HEK293 (cell line): ENCODE data around the gene PLEKHH3.

Experiments
- FEZF1 ChIP-seq: fragments of 450-650 bp; formaldehyde crosslinking; IDR thresholded peaks from 2 replicates; pipeline ENCODE4 v1.5.1; 2016; ENCODE audit warnings: missing biosample characterization, missing genetic modification characterization
- IKZF3 ChIP-seq: fragments of 450-650 bp; IDR thresholded peaks from 2 replicates; pipeline ENCODE4 v1.5.0; 2018; ENCODE audit warnings: missing biosample characterization, mild to moderate bottlenecking, missing genetic modification characterization, moderate library complexity
- KLF9 ChIP-seq: fragments of 450-650 bp; formaldehyde crosslinking; IDR thresholded peaks from 2 replicates; pipeline ENCODE4 v1.5.1; 2016; ENCODE audit warnings: missing biosample characterization, missing genetic modification characterization, low read depth
- RBAK ChIP-seq: fragments of 450-650 bp; formaldehyde crosslinking; IDR thresholded peaks from 2 replicates; pipeline ENCODE4 v1.5.1; 2016; ENCODE audit warnings: missing biosample characterization, missing genetic modification characterization
- SCRT1 ChIP-seq: fragments of 450-650 bp; formaldehyde crosslinking; IDR thresholded peaks from 2 replicates; pipeline ENCODE4 v1.5.1; 2016; ENCODE audit warnings: missing biosample characterization, missing genetic modification characterization, borderline replicate concordance
- ZNF114 ChIP-seq: fragments of 450-650 bp; formaldehyde crosslinking; IDR thresholded peaks from 2 replicates; pipeline ENCODE4 v1.5.0; 2017; ENCODE audit warnings: missing biosample characterization, missing genetic modification characterization
- ZNF121 ChIP-seq: fragments of 450-650 bp; formaldehyde crosslinking; IDR thresholded peaks from 2 replicates; pipeline ENCODE4 v1.5.1; 2016; ENCODE audit warnings: missing biosample characterization, missing genetic modification characterization
- ZNF155 ChIP-seq: fragments of 450-650 bp; formaldehyde crosslinking; IDR thresholded peaks from 2 replicates; pipeline ENCODE4 v1.5.1; 2016; ENCODE audit warnings: missing biosample characterization, missing genetic modification characterization
- ZNF157 ChIP-seq: fragments of 450-650 bp; formaldehyde crosslinking; IDR thresholded peaks from 2 replicates; pipeline ENCODE4 v1.5.1; 2016; ENCODE audit warnings: missing biosample characterization, missing genetic modification characterization
- ZNF18 ChIP-seq: fragments of 450-650 bp; formaldehyde crosslinking; IDR thresholded peaks from 2 replicates; pipeline ENCODE4 v1.5.1; 2016; ENCODE audit warnings: missing biosample characterization, missing genetic modification characterization
- ZNF221 ChIP-seq: fragments of 450-650 bp; formaldehyde crosslinking; IDR thresholded peaks from 2 replicates; pipeline ENCODE4 v1.5.1; 2017; ENCODE audit warnings: missing biosample characterization, missing genetic modification characterization, borderline replicate concordance
- ZNF23 ChIP-seq: fragments of 450-650 bp; formaldehyde crosslinking; IDR thresholded peaks from 2 replicates; pipeline ENCODE4 v1.5.1; 2016; ENCODE audit warnings: missing biosample characterization, missing genetic modification characterization, borderline replicate concordance
- ZNF311 ChIP-seq: fragments of 450-650 bp; formaldehyde crosslinking; IDR thresholded peaks from 2 replicates; pipeline ENCODE4 v1.5.1; 2017; ENCODE audit warnings: missing biosample characterization, missing genetic modification characterization, borderline replicate concordance
- ZNF398 ChIP-seq: fragments of 450-650 bp; formaldehyde crosslinking; IDR thresholded peaks from 2 replicates; pipeline ENCODE4 v1.5.1; 2017; ENCODE audit warnings: missing biosample characterization, missing genetic modification characterization
- ZNF560 ChIP-seq: fragments of 450-650 bp; formaldehyde crosslinking; IDR thresholded peaks from 2 replicates; pipeline ENCODE4 v1.5.1; 2017; ENCODE audit warnings: missing biosample characterization, missing genetic modification characterization, borderline replicate concordance
- ZNF600 ChIP-seq: fragments of 450-650 bp; formaldehyde crosslinking; IDR thresholded peaks from 2 replicates; pipeline ENCODE4 v1.5.1; 2016; ENCODE audit warnings: missing biosample characterization, missing genetic modification characterization
- ZNF624 ChIP-seq: fragments of 450-650 bp; formaldehyde crosslinking; IDR thresholded peaks from 2 replicates; pipeline ENCODE4 v1.5.1; 2017; ENCODE audit warnings: missing biosample characterization, missing genetic modification characterization
- ZNF776 ChIP-seq: fragments of 450-650 bp; formaldehyde crosslinking; IDR thresholded peaks from 2 replicates; pipeline ENCODE4 v1.5.0; 2017; ENCODE audit warnings: missing biosample characterization, missing genetic modification characterization, borderline replicate concordance
- ZNF791 ChIP-seq: fragments of 450-650 bp; formaldehyde crosslinking; IDR thresholded peaks from 2 replicates; pipeline ENCODE4 v1.5.1; 2016; ENCODE audit warnings: missing biosample characterization, missing genetic modification characterization
- ZSCAN4 ChIP-seq: fragments of 450-650 bp; formaldehyde crosslinking; IDR thresholded peaks from 2 replicates; pipeline ENCODE4 v1.5.1; 2017; ENCODE audit warnings: missing biosample characterization, missing genetic modification characterization
- ZXDB ChIP-seq: fragments of 450-650 bp; formaldehyde crosslinking; IDR thresholded peaks from 2 replicates; pipeline ENCODE4 v1.5.1; 2016; ENCODE audit warnings: missing biosample characterization, missing genetic modification characterization
- TF ChIP-seq, protein P1 (sequence below): fragments of 450-650 bp; formaldehyde crosslinking; IDR thresholded peaks from 2 replicates; pipeline ENCODE4 v1.5.1; 2016; ENCODE audit warnings: missing biosample characterization, missing genetic modification characterization
- TF ChIP-seq, protein P2 (sequence below): fragments of 450-650 bp; formaldehyde crosslinking; IDR thresholded peaks from 2 replicates; pipeline ENCODE4 v1.5.1; 2016; ENCODE audit warnings: missing biosample characterization, missing genetic modification characterization
- TF ChIP-seq, protein P3 (sequence below): fragments of 450-650 bp; formaldehyde crosslinking; IDR thresholded peaks from 2 replicates; pipeline ENCODE4 v1.5.1; 2016; ENCODE audit warnings: missing biosample characterization, missing genetic modification characterization
- TF ChIP-seq, protein P4 (sequence below): fragments of 450-650 bp; formaldehyde crosslinking; IDR thresholded peaks from 2 replicates; pipeline ENCODE4 v1.5.1; 2016; ENCODE audit warnings: missing biosample characterization, missing genetic modification characterization

Gene PLEKHH3

DNA sequence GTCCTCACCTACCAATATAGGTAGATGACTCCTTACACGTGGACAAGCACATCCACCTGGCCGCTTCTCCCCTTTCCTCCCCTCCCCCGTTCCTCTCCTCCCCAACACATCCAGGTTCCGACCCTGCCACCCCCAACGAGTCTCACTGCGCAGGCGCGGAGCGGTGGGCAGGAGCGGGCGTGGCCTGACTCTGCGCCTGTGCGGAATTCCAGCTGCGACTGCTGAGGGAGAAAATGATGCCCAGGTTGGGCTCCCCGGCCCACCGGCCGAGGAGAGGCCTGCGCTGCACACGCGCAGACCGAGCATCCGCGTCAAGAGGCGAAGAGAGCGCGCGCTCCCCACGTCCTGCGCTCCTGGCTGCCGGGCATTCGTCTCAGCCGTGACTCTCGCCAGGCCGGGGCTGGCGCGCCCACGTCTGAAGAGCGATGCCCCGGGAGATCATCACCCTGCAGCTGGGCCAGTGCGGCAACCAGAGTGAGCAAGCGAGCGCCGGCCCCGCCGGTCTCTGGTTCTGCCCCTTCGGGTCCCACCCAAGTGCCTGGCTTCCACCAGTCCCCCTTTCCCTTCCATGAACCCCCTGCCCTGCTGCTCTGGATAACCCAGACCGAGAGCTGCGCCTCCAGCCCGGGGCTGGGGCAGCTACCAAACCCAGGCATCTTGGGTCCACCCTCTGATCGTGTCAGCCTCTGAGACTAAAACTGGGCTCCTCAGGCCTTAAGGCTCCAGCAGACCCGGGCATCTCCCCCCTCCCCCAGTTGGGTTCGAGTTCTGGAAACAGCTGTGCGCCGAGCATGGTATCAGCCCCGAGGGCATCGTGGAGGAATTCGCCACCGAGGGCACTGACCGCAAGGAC is 17.5 kb downstream of the PLEKHH3 start, which contains the start of gene TUBG2 (continued):
- peak; percentile 77 for TF ChIP-seq ZNF398
- TF ChIP-seq, protein P1, sequence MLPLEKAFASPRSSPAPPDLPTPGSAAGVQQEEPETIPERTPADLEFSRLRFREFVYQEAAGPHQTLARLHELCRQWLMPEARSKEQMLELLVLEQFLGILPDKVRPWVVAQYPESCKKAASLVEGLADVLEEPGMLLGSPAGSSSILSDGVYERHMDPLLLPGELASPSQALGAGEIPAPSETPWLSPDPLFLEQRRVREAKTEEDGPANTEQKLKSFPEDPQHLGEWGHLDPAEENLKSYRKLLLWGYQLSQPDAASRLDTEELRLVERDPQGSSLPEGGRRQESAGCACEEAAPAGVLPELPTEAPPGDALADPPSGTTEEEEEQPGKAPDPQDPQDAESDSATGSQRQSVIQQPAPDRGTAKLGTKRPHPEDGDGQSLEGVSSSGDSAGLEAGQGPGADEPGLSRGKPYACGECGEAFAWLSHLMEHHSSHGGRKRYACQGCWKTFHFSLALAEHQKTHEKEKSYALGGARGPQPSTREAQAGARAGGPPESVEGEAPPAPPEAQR (tag by site-specific recombination) = no peak
- TF ChIP-seq, protein P2, sequence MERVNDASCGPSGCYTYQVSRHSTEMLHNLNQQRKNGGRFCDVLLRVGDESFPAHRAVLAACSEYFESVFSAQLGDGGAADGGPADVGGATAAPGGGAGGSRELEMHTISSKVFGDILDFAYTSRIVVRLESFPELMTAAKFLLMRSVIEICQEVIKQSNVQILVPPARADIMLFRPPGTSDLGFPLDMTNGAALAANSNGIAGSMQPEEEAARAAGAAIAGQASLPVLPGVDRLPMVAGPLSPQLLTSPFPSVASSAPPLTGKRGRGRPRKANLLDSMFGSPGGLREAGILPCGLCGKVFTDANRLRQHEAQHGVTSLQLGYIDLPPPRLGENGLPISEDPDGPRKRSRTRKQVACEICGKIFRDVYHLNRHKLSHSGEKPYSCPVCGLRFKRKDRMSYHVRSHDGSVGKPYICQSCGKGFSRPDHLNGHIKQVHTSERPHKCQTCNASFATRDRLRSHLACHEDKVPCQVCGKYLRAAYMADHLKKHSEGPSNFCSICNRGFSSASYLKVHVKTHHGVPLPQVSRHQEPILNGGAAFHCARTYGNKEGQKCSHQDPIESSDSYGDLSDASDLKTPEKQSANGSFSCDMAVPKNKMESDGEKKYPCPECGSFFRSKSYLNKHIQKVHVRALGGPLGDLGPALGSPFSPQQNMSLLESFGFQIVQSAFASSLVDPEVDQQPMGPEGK (tag by site-specific recombination) = peak; percentile 74
- no peak for TF ChIP-seq ZNF311 (tag by site-specific recombination)
- peak; percentile 78 for TF ChIP-seq IKZF3 (tag by site-specific recombination)
- TF ChIP-seq ZNF600 (tag by site-specific recombination) = peak; percentile 93
- TF ChIP-seq, protein P3, sequence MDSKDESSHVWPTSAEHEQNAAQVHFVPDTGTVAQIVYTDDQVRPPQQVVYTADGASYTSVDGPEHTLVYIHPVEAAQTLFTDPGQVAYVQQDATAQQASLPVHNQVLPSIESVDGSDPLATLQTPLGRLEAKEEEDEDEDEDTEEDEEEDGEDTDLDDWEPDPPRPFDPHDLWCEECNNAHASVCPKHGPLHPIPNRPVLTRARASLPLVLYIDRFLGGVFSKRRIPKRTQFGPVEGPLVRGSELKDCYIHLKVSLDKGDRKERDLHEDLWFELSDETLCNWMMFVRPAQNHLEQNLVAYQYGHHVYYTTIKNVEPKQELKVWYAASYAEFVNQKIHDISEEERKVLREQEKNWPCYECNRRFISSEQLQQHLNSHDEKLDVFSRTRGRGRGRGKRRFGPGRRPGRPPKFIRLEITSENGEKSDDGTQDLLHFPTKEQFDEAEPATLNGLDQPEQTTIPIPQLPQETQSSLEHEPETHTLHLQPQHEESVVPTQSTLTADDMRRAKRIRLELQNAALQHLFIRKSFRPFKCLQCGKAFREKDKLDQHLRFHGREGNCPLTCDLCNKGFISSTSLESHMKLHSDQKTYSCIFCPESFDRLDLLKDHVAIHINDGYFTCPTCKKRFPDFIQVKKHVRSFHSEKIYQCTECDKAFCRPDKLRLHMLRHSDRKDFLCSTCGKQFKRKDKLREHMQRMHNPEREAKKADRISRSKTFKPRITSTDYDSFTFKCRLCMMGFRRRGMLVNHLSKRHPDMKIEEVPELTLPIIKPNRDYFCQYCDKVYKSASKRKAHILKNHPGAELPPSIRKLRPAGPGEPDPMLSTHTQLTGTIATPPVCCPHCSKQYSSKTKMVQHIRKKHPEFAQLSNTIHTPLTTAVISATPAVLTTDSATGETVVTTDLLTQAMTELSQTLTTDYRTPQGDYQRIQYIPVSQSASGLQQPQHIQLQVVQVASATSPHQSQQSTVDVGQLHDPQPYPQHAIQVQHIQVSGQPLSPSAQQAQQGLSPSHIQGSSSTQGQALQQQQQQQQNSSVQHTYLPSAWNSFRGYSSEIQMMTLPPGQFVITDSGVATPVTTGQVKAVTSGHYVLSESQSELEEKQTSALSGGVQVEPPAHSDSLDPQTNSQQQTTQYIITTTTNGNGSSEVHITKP (tag by site-specific recombination) = peak; percentile 99
- TF ChIP-seq ZNF155 (tag by site-specific recombination) = no peak
- TF ChIP-seq ZNF121 = no peak
- no peak for TF ChIP-seq ZNF776 (tag by site-specific recombination)
- TF ChIP-seq ZNF791 (tag by site-specific recombination) = no peak
- TF ChIP-seq SCRT1 (tag by site-specific recombination) = no peak
- TF ChIP-seq ZNF624 = no peak
- TF ChIP-seq RBAK (tag by site-specific recombination) = no peak
- TF ChIP-seq ZNF560 (tag by site-specific recombination) = no peak
- no peak for TF ChIP-seq FEZF1
- TF ChIP-seq ZXDB (tag by site-specific recombination) = no peak
- TF ChIP-seq ZNF114 (tag by site-specific recombination) = no peak
- no peak for TF ChIP-seq ZNF221 (tag by site-specific recombination)
- TF ChIP-seq ZNF23 (tag by site-specific recombination) = no peak
- no peak for TF ChIP-seq ZNF157
- TF ChIP-seq, protein P4, sequence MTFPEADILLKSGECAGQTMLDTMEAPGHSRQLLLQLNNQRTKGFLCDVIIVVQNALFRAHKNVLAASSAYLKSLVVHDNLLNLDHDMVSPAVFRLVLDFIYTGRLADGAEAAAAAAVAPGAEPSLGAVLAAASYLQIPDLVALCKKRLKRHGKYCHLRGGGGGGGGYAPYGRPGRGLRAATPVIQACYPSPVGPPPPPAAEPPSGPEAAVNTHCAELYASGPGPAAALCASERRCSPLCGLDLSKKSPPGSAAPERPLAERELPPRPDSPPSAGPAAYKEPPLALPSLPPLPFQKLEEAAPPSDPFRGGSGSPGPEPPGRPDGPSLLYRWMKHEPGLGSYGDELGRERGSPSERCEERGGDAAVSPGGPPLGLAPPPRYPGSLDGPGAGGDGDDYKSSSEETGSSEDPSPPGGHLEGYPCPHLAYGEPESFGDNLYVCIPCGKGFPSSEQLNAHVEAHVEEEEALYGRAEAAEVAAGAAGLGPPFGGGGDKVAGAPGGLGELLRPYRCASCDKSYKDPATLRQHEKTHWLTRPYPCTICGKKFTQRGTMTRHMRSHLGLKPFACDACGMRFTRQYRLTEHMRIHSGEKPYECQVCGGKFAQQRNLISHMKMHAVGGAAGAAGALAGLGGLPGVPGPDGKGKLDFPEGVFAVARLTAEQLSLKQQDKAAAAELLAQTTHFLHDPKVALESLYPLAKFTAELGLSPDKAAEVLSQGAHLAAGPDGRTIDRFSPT = peak; percentile 82
- TF ChIP-seq ZNF18 = no peak
- TF ChIP-seq ZSCAN4 (tag by site-specific recombination) = no peak
- TF ChIP-seq KLF9 (tag by site-specific recombination) = peak; percentile 70; the same call in 1 of the 2 replicates
